SK-N-SH (cell line): ENCODE results near the gene IFNGR1. TPM values are rescaled to one million over a fixed set of nuclear protein-coding genes. Genes with fewer than 3 reads are reported as not detected.

Experiments used
- CTCF ChIA-PET: fragments of 300-600, 350-600 bp; formaldehyde crosslinking; extraction: SDS; loops from one replicate; lab custom pipeline; 2021; lab: Yijun Ruan, JAX
- POLR2A ChIA-PET: fragments of 350-600 bp; sonication (Branson Sonifier 250); formaldehyde crosslinking; extraction: SDS; loops from one replicate; lab custom pipeline; 2020; ENCODE audit warnings: antibody characterized with exemption, inconsistent platforms; lab: Yijun Ruan, JAX
- DNase-seq: peaks from one replicate; pipeline ENCODE4 v3.0.0; 2012
- H2AFZ ChIP-seq: fragments of 200-600 bp; sonication (generic); 2 replicates; pipeline ENCODE4 v1.8.1; 2016; ENCODE audit warnings: antibody characterized with exemption, mild to moderate bottlenecking, low read depth
- H3F3A ChIP-seq: fragments of 200-600 bp; sonication (generic); replicated peaks from 2 replicates; pipeline ENCODE3; 2016; ENCODE audit warnings: antibody characterized with exemption, mild to moderate bottlenecking; ENCODE audit not compliant: insufficient read depth
- H3K27ac ChIP-seq, 2 experiments: fragments of 200-500 bp in 1 of 2; fragments of 200-600 bp in 1 of 2; sonication (Bioruptor generic) in 1 of 2; sonication (generic), shearing (Covaris generic) in 1 of 2; 2 replicates each; pipeline versions ENCODE4 v1.5.1 to v1.6.1; 2014 to 2016; ENCODE audit warnings: low read depth in 2 of 2, inconsistent platforms in 1 of 2, low read length in 1 of 2, mild to moderate bottlenecking in 1 of 2, mixed read lengths in 1 of 2
- H3K27me3 ChIP-seq: fragments of 200-600 bp; sonication (generic), shearing (Covaris generic); 2 replicates; pipeline ENCODE4 v1.6.1; 2016; ENCODE audit warnings: mixed run types; ENCODE audit not compliant: insufficient read depth
- H3K36me3 ChIP-seq, 2 experiments: fragments of 200-500 bp in 1 of 2; fragments of 200-600 bp in 1 of 2; sonication (Bioruptor generic) in 1 of 2; sonication (generic) in 1 of 2; replicated peaks in 1 of 2; 2 replicates each; pipeline versions ENCODE3 to v1.5.1; 2014 to 2016; ENCODE audit warnings: low read length in 1 of 2, mild to moderate bottlenecking in 1 of 2; ENCODE audit not compliant: insufficient read depth in 2 of 2, control insufficient read depth in 1 of 2
- H3K4me1 ChIP-seq, 2 experiments: fragments of 200-500 bp in 1 of 2; fragments of 200-600 bp in 1 of 2; sonication (Bioruptor generic) in 1 of 2; sonication (generic), shearing (Covaris generic) in 1 of 2; 2 replicates each; pipeline versions ENCODE4 v1.5.1 to v1.6.1; 2014 to 2016; ENCODE audit warnings: low read depth in 1 of 2, low read length in 1 of 2, mixed run types in 1 of 2; ENCODE audit not compliant: insufficient read depth in 2 of 2, control insufficient read depth in 1 of 2
- H3K4me2 ChIP-seq: fragments of 200-600 bp; sonication (generic), shearing (Covaris generic); 2 replicates; pipeline ENCODE4 v1.6.1; 2017; ENCODE audit warnings: mixed run types
- H3K4me3 ChIP-seq, 2 experiments: fragments of 200-500 bp in 1 of 2; fragments of 200-600 bp in 1 of 2; sonication (Bioruptor generic) in 1 of 2; sonication (generic), shearing (Covaris generic) in 1 of 2; 2 replicates each; pipeline versions ENCODE4 v1.5.1 to v1.8.1; 2014 to 2016; ENCODE audit warnings: low read depth in 2 of 2, inconsistent platforms in 1 of 2, low read length in 1 of 2, mild to moderate bottlenecking in 1 of 2, mixed read lengths in 1 of 2, moderate library complexity in 1 of 2
- H3K79me2 ChIP-seq: fragments of 200-600 bp; sonication (generic); 2 replicates; pipeline ENCODE4 v1.8.1; 2017; ENCODE audit warnings: mild to moderate bottlenecking; ENCODE audit not compliant: insufficient read depth
- H3K9ac ChIP-seq: fragments of 200-600 bp; sonication (generic); 2 replicates; pipeline ENCODE4 v1.6.1; 2017; ENCODE audit warnings: mixed run types
- H3K9me2 ChIP-seq: fragments of 200-600 bp; sonication (generic); 2 replicates; pipeline ENCODE4 v1.6.1; 2017; ENCODE audit warnings: mixed run types
- H3K9me3 ChIP-seq: fragments of 200-600 bp; sonication (generic); 2 replicates; pipeline ENCODE4 v1.6.1; 2017; ENCODE audit warnings: mixed run types, mild to moderate bottlenecking, moderate library complexity
- H4K20me1 ChIP-seq: fragments of 200-600 bp; sonication (generic); 2 replicates; pipeline ENCODE4 v1.6.1; 2017; ENCODE audit warnings: mild to moderate bottlenecking, mixed run types; ENCODE audit not compliant: insufficient read depth
- CHD2 ChIP-seq: fragments of 150-350 bp; IDR thresholded peaks from 2 replicates; pipeline ENCODE4 v1.6.1; 2018; ENCODE audit warnings: low read length; ENCODE audit not compliant: partially characterized antibody
- ELF1 ChIP-seq: IDR thresholded peaks from 2 replicates; pipeline ENCODE4 v1.4.0; 2012
- EP300 ChIP-seq, 2 experiments: IDR thresholded peaks; 2 replicates each; pipeline versions ENCODE4 v1.4.0 to v1.6.1; 2012; ENCODE audit warnings: borderline replicate concordance in 1 of 2, low read depth in 1 of 2, low read length in 1 of 2
- GATA2 ChIP-seq: sonication (generic); formaldehyde crosslinking; IDR thresholded peaks from 2 replicates; pipeline ENCODE4 v1.5.0; 2020; ENCODE audit warnings: mild to moderate bottlenecking, missing genetic modification reagents
- MEF2A ChIP-seq: IDR thresholded peaks from 2 replicates; pipeline ENCODE4 v1.4.0; 2012; ENCODE audit warnings: low read depth, borderline replicate concordance
- NFIC ChIP-seq: IDR thresholded peaks from 2 replicates; pipeline ENCODE4 v1.4.0; 2012; ENCODE audit warnings: borderline replicate concordance
- REST ChIP-seq: IDR thresholded peaks from 2 replicates; pipeline ENCODE4 v1.6.1; 2012; ENCODE audit warnings: mild to moderate bottlenecking, low read depth, low read length, moderate library complexity
- USF1 ChIP-seq: IDR thresholded peaks from 2 replicates; pipeline ENCODE4 v1.4.0; 2012; ENCODE audit warnings: low read depth, borderline replicate concordance
- WGBS: methylation state at CpG from one replicate; pipeline ENCODE4 v1.1.6; 2017; ENCODE audit warnings: low lambda C conversion rate; 5-methylcytosine and 5-hydroxymethylcytosine counted together
- polyA plus RNA-seq, 3 experiments: library from polyadenylated mRNA; depleted of rRNA; stranded (reverse); fragments of >200 nt; gene quantifications; 2 replicates each; pipeline ENCODE4 v1.2.3, GENCODE V29; 2012

IFNGR1 gene
- polyA plus RNA-seq, 1 of the 3 experiments (the other 2 are of a cell fraction), result 11.5 TPM

- TF ChIP-seq REST (no peak), EP300 (IDR thresholded peaks at IDR 0.05; ENCODE audit: borderline replicate concordance in 1 of 2, low read depth in 1 of 2, low read length in 1 of 2) (no peak), USF1 (no peak), GATA2 (CRISPR knock-in tag) (no peak)
Measured at GRCh38 chr6:137167702-137168377, 51.3 kb downstream of the IFNGR1 start (continued).

- Histone ChIP-seq H3K36me3 (no peaks in the 10 kb centered on the region), H4K20me1 (no peaks in the 10 kb centered on the region), H3K9ac (no peak overlapping the region)
- no peak for TF ChIP-seq MEF2A
- no peak for TF ChIP-seq GATA2 (CRISPR knock-in tag)
- no peak for TF ChIP-seq CHD2
- no peak for TF ChIP-seq ELF1
- TF ChIP-seq NFIC, result no peak
- TF ChIP-seq, all 33 proteins: peak for 0
- Histone ChIP-seq H3K4me2 (no peak overlapping the region), H3K9me3 (no peaks in the 10 kb centered on the region), H3K4me1 (no peaks in the 10 kb centered on the region), H3F3A (no peaks in the 10 kb centered on the region), H2AFZ (no peak overlapping the region), H3K4me3 (no peak overlapping the region), H3K9me2 (no peaks in the 10 kb centered on the region), H3K27me3 (no peaks in the 10 kb centered on the region), H3K79me2 (no peaks in the 10 kb centered on the region), H3K27ac (no peak overlapping the region)
- CTCF ChIA-PET, result interaction anchor here (0.7 to 2.1 kb wide), 6 partner anchors 10 to 522 kb away, joined by 3 to 17 read pairs (median 3); no protein-coding TSS in a partner anchor
- DNase-seq, result no peak
- POLR2A ChIA-PET, result interaction anchor here (1.1 kb wide), 1 partner anchor 244 kb away, joined by 4 read pairs; the partner anchor contains the start of gene SLC35D3
- WGBS, result 33% methylated on average over 8 of the region's 8 CpGs
Measured at GRCh38 chr6:137166247-137167098, 52.7 kb downstream of the IFNGR1 start.
